A549 (cell line): Measurements from ENCODE around the gene SORCS2. TPM values are rescaled to one million over a fixed set of nuclear protein-coding genes. Genes with fewer than 3 reads are reported as not detected.

Source experiments
- ATAC-seq, 2 experiments: fragments of 200-7000 bp in 1 of 2; fragments of >200 bp in 1 of 2; cut with Nextera tagmentation in 1 of 2; cut with Tn5 transposase in 1 of 2; 3 replicates each; pipeline versions ENCODE4 v1.8.0 to v1.9.1; 2018 to 2020; ENCODE audit warnings: mild to moderate bottlenecking in 1 of 2, moderate library complexity in 1 of 2
- CTCF ChIA-PET: fragments of 300-600 bp; sonication (Branson Sonifier 250); formaldehyde crosslinking; extraction: SDS; loops from one replicate; lab custom pipeline; 2021; ENCODE audit warnings: antibody characterized with exemption, inconsistent platforms; lab: Yijun Ruan, JAX
- POLR2A ChIA-PET: fragments of 350-600 bp; formaldehyde crosslinking; extraction: SDS; loops from one replicate; lab custom pipeline; 2021; ENCODE audit warnings: antibody characterized with exemption, inconsistent platforms; lab: Yijun Ruan, JAX
- DNase-seq, 2 experiments: peaks; one replicate each; pipeline versions ENCODE4 v3.0.0 to v3.0.0-alpha.2; 2011 to 2016; ENCODE audit warnings: low read depth in 1 of 2, low spot score in 1 of 2
- FAIRE-seq: peaks from 2 replicates; lab custom pipeline; 2011; peaks lifted over from hg19 to GRCh38; lab: Jason Lieb, UNC
- H3K27ac ChIP-seq, 2 experiments: fragments of >200 bp; sonication (Bioruptor Twin); formaldehyde crosslinking; 3 replicates each; pipeline ENCODE4 v1.5.1; 2016 to 2017
- H3K4me1 ChIP-seq: fragments of >200 bp; sonication (Bioruptor Twin); formaldehyde crosslinking; 3 replicates; pipeline ENCODE4 v1.6.1; 2016
- H3K4me2 ChIP-seq: fragments of >200 bp; sonication (Bioruptor Twin); formaldehyde crosslinking; 3 replicates; pipeline ENCODE4 v1.6.1; 2016
- H3K4me3 ChIP-seq: fragments of >200 bp; sonication (Bioruptor Twin); formaldehyde crosslinking; 3 replicates; pipeline ENCODE4 v1.5.1; 2016
- H3K9me3 ChIP-seq: fragments of >200 bp; sonication (Bioruptor Twin); formaldehyde crosslinking; 3 replicates; pipeline ENCODE4 v1.6.1; 2016
- BHLHE40 ChIP-seq: IDR thresholded peaks from 2 replicates; pipeline ENCODE4 v1.6.1; 2012; ENCODE audit warnings: low read depth, low read length, inconsistent platforms
- CBX2 ChIP-seq: fragments of 200-600 bp; sonication (generic); IDR thresholded peaks from 2 replicates; pipeline ENCODE4 v1.6.1; 2016; ENCODE audit warnings: low read depth, mild to moderate bottlenecking, borderline replicate concordance
- CBX8 ChIP-seq: fragments of 200-600 bp; sonication (generic); IDR thresholded peaks from 2 replicates; pipeline ENCODE4 v1.6.1; 2016
- CHD2 ChIP-seq: fragments of 150-350 bp; IDR thresholded peaks from 2 replicates; pipeline ENCODE4 v1.6.1; 2014; ENCODE audit warnings: low read length; ENCODE audit not compliant: partially characterized antibody
- E2F6 ChIP-seq: IDR thresholded peaks from 2 replicates; pipeline ENCODE4 v1.6.1; 2012; ENCODE audit warnings: low read depth, borderline replicate concordance
- EHMT2 ChIP-seq: fragments of 200-600 bp; sonication (generic); IDR thresholded peaks from 2 replicates; pipeline ENCODE4 v1.6.1; 2016; ENCODE audit warnings: antibody characterized with exemption, low read depth, mild to moderate bottlenecking, moderate library complexity
- FOSB ChIP-seq: fragments of 250-450 bp; sonication (Bioruptor Pico); IDR thresholded peaks from 2 replicates; pipeline ENCODE4 v1.5.0; 2020; ENCODE audit warnings: mild to moderate bottlenecking, moderate library complexity
- FOSL2 ChIP-seq, 2 experiments: fragments of 450-650 bp in 1 of 2; fragments of >200 bp in 1 of 2; sonication (Bioruptor Twin) in 1 of 2; formaldehyde crosslinking; IDR thresholded peaks; 2 replicates each; pipeline versions ENCODE4 v1.5.0 to v1.6.1; 2016 to 2020; ENCODE audit warnings: mild to moderate bottlenecking in 1 of 2, moderate library complexity in 1 of 2
- FOXS1 ChIP-seq: fragments of 250-450 bp; sonication (Bioruptor Pico); IDR thresholded peaks from 2 replicates; pipeline ENCODE4 v1.5.0; 2020; ENCODE audit warnings: mild to moderate bottlenecking, moderate library complexity
- GATA3 ChIP-seq: IDR thresholded peaks from 2 replicates; pipeline ENCODE4 v1.6.1; 2012; ENCODE audit warnings: borderline replicate concordance
- HOXA7 ChIP-seq: fragments of 250-450 bp; sonication (Bioruptor Pico); IDR thresholded peaks from 2 replicates; pipeline ENCODE4 v1.5.0; 2020; ENCODE audit warnings: mild to moderate bottlenecking, moderate library complexity
- HOXB13 ChIP-seq: fragments of 250-450 bp; sonication (Bioruptor Pico); IDR thresholded peaks from 2 replicates; pipeline ENCODE4 v1.5.0; 2020; ENCODE audit warnings: low read depth, mild to moderate bottlenecking, moderate library complexity
- HOXB5 ChIP-seq: fragments of 250-450 bp; sonication (Bioruptor Pico); IDR thresholded peaks from 2 replicates; pipeline ENCODE4 v1.5.0; 2020; ENCODE audit warnings: mild to moderate bottlenecking, moderate library complexity
- KDM1A ChIP-seq: fragments of 200-600 bp; sonication (generic); IDR thresholded peaks from 2 replicates; pipeline ENCODE4 v1.6.1; 2016; ENCODE audit warnings: low read depth, mild to moderate bottlenecking
- KDM5A ChIP-seq: fragments of 200-600 bp; sonication (generic); IDR thresholded peaks from 2 replicates; pipeline ENCODE4 v1.6.1; 2016; ENCODE audit warnings: antibody characterized with exemption, mild to moderate bottlenecking
- POLR2A ChIP-seq: IDR thresholded peaks from 2 replicates; pipeline ENCODE4 v1.6.1; 2012; ENCODE audit warnings: mild to moderate bottlenecking, low read length
- RAD21 ChIP-seq, 2 experiments: fragments of >200 bp in 1 of 2; sonication (Bioruptor Twin) in 1 of 2; formaldehyde crosslinking in 1 of 2; IDR thresholded peaks in 1 of 2; conservative IDR thresholded peaks in 1 of 2; 2 replicates in 1 of 2; 3 replicates in 1 of 2; pipeline ENCODE4 v1.6.1; 2012 to 2018; ENCODE audit warnings: inconsistent platforms in 1 of 2
- RARB ChIP-seq: fragments of 250-450 bp; sonication (Bioruptor Pico); IDR thresholded peaks from 2 replicates; pipeline ENCODE4 v1.8.0; 2021; ENCODE audit warnings: mild to moderate bottlenecking, moderate library complexity
- RNF2 ChIP-seq: fragments of 200-600 bp; sonication (generic); IDR thresholded peaks from 2 replicates; pipeline ENCODE4 v1.6.1; 2016; ENCODE audit warnings: low read depth, mild to moderate bottlenecking, antibody characterized with exemption, moderate library complexity, borderline replicate concordance
- TFCP2L1 ChIP-seq: fragments of 250-450 bp; sonication (Bioruptor Pico); IDR thresholded peaks from 2 replicates; pipeline ENCODE4 v1.5.0; 2021; ENCODE audit warnings: mild to moderate bottlenecking
- WGBS: methylation state at CpG from one replicate; pipeline ENCODE4 v1.1.6; 2017; ENCODE audit errors: missing lambda C conversion rate; 5-methylcytosine and 5-hydroxymethylcytosine counted together
- polyA plus RNA-seq, 4 experiments: library from polyadenylated mRNA; depleted of rRNA in 3 of 4; stranded (reverse); fragments of >200 nt; fragmentation: RNase III in 1 of 4; extraction: RNeasy Plus Mini Kit Qiagen cat#74134 plus additional on column Dnase treatment in 1 of 4; gene quantifications; 2 replicates in 3 of 4; 3 replicates in 1 of 4; pipeline ENCODE4 v1.2.3, GENCODE V29; 2011 to 2017
- TF ChIP-seq, protein P1 (sequence below): IDR thresholded peaks from 2 replicates; pipeline ENCODE4 v1.6.1; 2012
- TF ChIP-seq, protein P2 (sequence below): fragments of 200-600 bp; sonication (generic); IDR thresholded peaks from 2 replicates; pipeline ENCODE4 v1.6.1; 2016; ENCODE audit warnings: antibody characterized with exemption, mild to moderate bottlenecking, moderate library complexity

Gene SORCS2
- polyA plus RNA-seq, 2 of the 4 experiments (the other 2 are of a cell fraction), result 1.4 to 4.6 TPM

DNA sequence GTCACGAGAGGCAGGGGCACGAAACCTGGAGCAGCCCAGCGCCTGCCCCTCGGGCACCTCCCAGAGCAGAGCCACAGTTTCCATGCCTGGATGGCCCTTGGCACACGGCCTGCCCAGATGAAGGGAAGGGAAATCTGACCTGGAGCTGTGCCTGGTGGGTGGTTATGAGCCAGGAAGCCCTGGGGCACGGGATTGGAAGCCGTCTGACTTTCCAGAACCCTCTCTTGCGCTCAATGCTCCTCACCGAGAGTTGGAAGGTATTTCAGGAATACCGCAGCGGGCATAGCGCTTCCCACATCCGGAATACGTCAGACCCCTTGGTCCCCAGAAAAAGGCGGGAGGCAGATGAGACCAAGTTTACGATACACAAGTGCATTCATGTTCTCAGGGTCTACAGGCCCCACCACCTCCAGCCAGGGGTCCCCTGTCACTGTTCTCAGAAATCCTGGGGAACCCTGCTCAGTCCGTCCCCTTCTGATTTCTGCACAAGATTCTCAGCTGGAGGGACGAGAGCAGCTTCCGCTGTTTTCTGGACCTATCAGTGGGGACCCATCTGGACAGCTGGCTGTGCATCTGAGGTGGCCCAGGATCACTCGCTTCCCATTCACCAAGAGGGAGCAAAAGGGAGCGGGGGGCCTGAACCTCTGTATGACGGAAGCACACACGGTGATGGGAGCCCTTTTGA, 574.5 kb downstream of the SORCS2 start:
- ATAC-seq (no peak), FAIRE-seq (no peak), DNase-seq (no peak)
- Histone ChIP-seq H3K4me1 (no peaks in the 10 kb centered on the region), H3K9me3 (no peaks in the 10 kb centered on the region), H3K4me2 (no peak overlapping the region), H3K4me3 (no peak overlapping the region), H3K27ac (no peak overlapping the region)
- 94% methylated on average over 23 of the region's 23 CpGs for WGBS
- TF ChIP-seq, protein P1, sequence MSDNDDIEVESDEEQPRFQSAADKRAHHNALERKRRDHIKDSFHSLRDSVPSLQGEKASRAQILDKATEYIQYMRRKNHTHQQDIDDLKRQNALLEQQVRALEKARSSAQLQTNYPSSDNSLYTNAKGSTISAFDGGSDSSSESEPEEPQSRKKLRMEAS, result no peak
- TF ChIP-seq KDM1A, result no peak
- no peak for TF ChIP-seq FOXS1 (CRISPR knock-in tag)
- no peak for TF ChIP-seq HOXA7 (CRISPR knock-in tag)
- ChIA-PET POLR2A (no interaction called here), CTCF (interaction anchor here (1.0 kb wide), 1 partner anchor 25 kb away, joined by 3 read pairs; no protein-coding TSS in a partner anchor)

DNA sequence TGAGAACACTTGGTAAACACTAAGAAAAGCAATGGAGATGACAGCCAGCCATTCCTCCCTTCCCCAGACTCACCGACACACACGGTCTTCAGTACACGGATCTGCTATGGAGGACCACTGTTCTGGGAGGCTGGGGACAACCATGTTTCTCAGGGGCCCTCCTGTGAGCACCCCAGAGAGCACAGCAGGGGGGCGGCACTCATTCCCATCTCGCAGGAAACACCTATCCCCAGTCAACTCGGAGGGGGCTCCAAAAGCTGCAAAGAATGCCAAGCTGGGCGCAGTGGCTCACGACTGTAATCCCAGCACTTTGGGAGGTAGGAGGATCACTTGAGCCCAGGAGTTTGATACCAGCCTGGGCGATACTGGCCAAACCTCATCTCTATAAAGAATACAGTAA, 575.2 kb downstream of the SORCS2 start:
- H3K4me1 ChIP-seq, result no peaks in the 10 kb centered on the region
- TF ChIP-seq HOXB13 (no peak), GATA3 (no peak), CBX8 (no peak), RARB (CRISPR knock-in tag) (no peak), TFCP2L1 (CRISPR knock-in tag) (no peak), RNF2 (no peak), EHMT2 (no peak), CHD2 (no peak), BHLHE40 (no peak), FOSL2 (IDR thresholded peaks at IDR 0.05) (no peak), FOSL2 (CRISPR knock-in tag; IDR thresholded peaks at IDR 0.05) (no peak), HOXB5 (CRISPR knock-in tag) (no peak), E2F6 (no peak), RAD21 (conservative IDR thresholded peaks at IDR 0.05 in 1 of 2, IDR thresholded peaks at IDR 0.05 in 1 of 2) (no peak)
- TF ChIP-seq, protein P2, sequence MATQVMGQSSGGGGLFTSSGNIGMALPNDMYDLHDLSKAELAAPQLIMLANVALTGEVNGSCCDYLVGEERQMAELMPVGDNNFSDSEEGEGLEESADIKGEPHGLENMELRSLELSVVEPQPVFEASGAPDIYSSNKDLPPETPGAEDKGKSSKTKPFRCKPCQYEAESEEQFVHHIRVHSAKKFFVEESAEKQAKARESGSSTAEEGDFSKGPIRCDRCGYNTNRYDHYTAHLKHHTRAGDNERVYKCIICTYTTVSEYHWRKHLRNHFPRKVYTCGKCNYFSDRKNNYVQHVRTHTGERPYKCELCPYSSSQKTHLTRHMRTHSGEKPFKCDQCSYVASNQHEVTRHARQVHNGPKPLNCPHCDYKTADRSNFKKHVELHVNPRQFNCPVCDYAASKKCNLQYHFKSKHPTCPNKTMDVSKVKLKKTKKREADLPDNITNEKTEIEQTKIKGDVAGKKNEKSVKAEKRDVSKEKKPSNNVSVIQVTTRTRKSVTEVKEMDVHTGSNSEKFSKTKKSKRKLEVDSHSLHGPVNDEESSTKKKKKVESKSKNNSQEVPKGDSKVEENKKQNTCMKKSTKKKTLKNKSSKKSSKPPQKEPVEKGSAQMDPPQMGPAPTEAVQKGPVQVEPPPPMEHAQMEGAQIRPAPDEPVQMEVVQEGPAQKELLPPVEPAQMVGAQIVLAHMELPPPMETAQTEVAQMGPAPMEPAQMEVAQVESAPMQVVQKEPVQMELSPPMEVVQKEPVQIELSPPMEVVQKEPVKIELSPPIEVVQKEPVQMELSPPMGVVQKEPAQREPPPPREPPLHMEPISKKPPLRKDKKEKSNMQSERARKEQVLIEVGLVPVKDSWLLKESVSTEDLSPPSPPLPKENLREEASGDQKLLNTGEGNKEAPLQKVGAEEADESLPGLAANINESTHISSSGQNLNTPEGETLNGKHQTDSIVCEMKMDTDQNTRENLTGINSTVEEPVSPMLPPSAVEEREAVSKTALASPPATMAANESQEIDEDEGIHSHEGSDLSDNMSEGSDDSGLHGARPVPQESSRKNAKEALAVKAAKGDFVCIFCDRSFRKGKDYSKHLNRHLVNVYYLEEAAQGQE, result no peak
- 96% methylated on average over 4 of the region's 9 CpGs for WGBS
- POLR2A ChIA-PET, result no interaction called here
- FAIRE-seq, result no peak
- CTCF ChIA-PET, result interaction anchor here (1.0 to 1.4 kb wide), 4 partner anchors 25 to 220 kb away, joined by 3 to 6 read pairs (median 4); no protein-coding TSS in a partner anchor
- H3K4me3 ChIP-seq, result no peak overlapping the region
- H3K9me3 ChIP-seq, result no peaks in the 10 kb centered on the region
- H3K4me2 ChIP-seq, result no peak overlapping the region
- ATAC-seq, result no peak
- no peak for DNase-seq
- no peak overlapping the region for H3K27ac ChIP-seq

DNA sequence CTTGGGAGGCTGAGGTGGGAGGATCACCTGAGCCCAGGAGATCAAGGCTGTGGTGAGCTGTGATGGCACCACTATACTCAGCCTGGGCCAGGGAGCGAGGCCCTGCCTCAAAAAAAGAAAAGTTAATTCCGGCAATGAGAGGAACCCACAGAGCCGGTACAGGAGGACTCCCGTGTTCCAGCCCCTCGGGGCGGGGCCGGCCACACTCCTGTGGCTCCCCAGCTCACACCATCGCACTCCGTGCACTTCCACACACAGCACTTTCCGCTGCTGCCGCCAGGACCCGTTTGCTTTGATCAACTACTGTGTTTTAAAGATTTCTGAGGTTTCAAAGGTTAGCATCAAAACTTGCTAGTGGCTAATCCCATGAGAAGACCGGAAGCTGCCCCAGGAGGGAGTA, 575.6 kb downstream of the SORCS2 start:
- FAIRE-seq (no peak), ATAC-seq (no peak), DNase-seq (no peak)
- POLR2A ChIA-PET, result no interaction called here
- Histone ChIP-seq H3K9me3 (no peaks in the 10 kb centered on the region), H3K27ac (no peak overlapping the region), H3K4me1 (no peaks in the 10 kb centered on the region), H3K4me3 (no peak overlapping the region), H3K4me2 (no peak overlapping the region)
- WGBS, result 94% methylated on average over 13 of the region's 13 CpGs
- TF ChIP-seq CBX2 (no peak), KDM5A (no peak), POLR2A (no peak), TFCP2L1 (CRISPR knock-in tag) (no peak), CHD2 (no peak), RARB (CRISPR knock-in tag) (no peak), FOSB (no peak)
- CTCF ChIA-PET, result interaction anchor here (1.0 to 1.4 kb wide), 4 partner anchors 24 to 220 kb away, joined by 3 to 6 read pairs (median 4); no protein-coding TSS in a partner anchor
